ENCODE results near the gene ZBTB7B.

The ZBTB7B gene

DNA sequence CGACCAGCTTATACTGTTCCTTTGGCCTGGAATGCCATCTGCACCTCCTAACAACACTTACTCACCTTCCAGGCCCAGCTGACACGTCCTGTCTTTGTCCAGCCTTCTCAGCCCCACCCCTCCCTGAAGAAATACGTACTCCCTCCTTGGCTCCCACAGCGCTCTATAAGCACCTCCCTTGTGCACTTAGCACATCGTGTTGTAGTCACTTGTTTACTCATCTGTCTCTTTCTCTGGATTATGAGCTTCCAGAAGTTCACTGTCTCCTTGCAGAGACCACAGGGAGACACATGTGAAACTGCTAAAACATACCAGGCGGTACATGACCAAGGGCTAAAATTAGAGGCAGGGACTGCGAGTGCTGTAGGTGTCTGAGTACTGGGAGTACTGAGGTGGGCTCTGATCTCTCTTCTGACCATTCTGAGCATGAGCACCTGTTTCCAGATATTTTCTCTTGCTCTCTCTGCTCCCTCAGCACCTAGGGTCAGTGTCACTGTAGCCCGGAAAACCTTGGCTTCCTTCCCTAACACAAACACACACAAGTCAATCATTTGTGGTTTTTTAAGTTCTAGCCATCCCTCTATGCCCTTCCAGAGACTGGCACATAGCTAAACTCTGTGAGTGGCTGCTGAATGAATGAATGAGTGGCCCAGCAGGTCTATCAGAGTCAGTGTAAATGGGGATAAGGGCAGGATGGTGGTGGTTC, 36.2 kb downstream of the ZBTB7B start:
- DNase-seq (ENCODE audit: low spot score) = no peak

GRCh38 chr1:155039308-155039669, 36.7 kb downstream of the ZBTB7B start:
- DNase-seq (ENCODE audit: low spot score) = no peak

DNA sequence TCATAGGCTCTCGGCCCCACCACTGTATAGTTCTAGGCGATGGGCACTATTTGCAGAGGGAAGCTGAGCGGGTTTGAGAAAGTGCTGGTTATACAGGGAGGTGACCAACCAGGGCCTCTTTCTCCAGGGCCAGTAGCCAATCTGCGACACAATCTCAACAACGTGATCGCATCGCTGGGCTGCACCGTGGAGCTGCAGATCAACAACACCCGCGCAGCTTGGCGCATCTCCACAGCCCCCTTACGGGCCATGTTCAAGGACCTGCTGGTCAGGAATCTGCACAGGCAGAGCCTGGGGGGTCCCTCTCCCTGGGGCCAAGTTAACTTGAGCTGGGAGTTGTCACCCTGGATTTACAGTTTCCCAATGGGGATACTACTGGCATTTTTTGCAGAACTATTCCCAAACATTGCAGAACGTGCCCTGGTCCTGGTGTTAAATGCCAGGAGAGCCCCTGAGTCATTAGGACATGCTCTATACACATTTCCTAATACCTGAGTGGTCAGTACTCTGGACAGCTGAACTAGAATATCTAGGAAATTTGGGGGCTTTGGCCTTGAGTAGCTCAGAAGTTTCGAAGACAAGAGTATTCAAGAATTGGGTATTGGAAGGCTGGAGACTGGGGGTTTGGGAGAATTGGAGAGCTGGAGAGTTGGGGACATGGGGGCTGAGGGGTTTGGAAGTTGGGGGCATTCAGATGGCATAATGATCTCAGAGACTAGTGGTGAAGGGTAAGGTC, 37.9 kb downstream of the ZBTB7B start:
- no peak for DNase-seq (ENCODE audit: low spot score)

DNA sequence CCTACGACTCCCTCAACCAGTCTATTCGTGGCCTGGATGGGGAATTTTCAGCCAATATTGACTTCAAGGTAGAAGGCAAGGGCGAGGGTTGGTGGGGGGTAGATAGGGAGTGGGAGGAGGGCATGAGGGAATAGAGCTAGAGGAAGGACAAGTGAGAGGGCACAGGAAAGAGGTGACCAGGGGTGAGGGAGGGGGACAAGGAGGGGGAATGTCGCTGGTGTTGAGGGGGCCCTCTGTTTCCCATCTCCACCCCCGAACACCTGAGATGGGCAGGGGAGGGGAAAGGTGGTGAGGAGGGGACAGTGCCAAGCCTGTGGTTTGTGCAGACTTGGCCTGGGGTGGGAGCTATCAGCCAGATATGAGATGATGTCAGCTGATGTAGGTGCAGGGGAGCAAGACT, 40.2 kb downstream of the ZBTB7B start:
- DNase-seq (ENCODE audit: low spot score) = no peak

DNA sequence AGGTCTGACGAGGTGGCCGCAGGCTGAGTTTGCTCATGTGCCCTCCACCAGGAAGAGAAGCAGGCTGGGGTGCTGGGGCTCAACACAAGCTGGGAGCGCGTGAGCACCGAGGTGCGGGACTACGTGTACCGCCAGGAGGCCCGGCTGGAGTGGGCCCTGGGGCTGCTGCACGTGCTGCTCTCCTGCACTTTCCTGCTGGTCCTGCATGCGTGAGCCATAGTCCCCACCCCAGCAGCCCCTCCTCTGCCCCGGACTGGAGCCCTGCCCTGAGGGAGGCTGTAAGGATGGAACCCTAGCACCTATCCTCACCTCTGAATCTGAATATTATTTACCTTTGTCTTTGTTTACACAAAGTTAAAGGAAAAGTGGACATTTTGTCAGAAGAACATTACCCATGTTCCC, 40.7 kb downstream of the ZBTB7B start:
- no peak for DNase-seq (ENCODE audit: low spot score)

- DNase-seq (ENCODE audit: low spot score) = no peak
Measured at GRCh38 chr1:155043793-155044192, 41.2 kb downstream of the ZBTB7B start.

DNA sequence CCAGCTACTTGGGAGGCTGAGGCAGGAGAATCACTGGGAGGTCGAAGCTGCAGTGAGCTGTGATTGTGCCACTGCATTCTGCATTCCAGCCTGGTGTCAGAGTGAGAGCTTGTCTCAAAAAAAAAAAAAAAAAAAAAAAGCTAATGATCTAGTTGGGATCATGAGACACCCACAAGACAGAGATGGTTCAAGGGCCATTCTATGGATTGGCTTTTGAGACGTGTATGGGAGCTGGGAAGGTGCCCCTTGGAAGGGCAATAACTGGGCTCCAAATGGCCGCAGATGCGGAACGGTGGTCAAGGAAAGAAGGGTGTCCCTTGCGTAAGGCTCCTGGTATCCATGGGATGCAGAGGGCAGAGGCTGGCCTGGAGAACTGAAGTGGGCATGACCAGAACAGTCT, 41.8 kb downstream of the ZBTB7B start:
- DNase-seq (ENCODE audit: low spot score) = no peak

DNA sequence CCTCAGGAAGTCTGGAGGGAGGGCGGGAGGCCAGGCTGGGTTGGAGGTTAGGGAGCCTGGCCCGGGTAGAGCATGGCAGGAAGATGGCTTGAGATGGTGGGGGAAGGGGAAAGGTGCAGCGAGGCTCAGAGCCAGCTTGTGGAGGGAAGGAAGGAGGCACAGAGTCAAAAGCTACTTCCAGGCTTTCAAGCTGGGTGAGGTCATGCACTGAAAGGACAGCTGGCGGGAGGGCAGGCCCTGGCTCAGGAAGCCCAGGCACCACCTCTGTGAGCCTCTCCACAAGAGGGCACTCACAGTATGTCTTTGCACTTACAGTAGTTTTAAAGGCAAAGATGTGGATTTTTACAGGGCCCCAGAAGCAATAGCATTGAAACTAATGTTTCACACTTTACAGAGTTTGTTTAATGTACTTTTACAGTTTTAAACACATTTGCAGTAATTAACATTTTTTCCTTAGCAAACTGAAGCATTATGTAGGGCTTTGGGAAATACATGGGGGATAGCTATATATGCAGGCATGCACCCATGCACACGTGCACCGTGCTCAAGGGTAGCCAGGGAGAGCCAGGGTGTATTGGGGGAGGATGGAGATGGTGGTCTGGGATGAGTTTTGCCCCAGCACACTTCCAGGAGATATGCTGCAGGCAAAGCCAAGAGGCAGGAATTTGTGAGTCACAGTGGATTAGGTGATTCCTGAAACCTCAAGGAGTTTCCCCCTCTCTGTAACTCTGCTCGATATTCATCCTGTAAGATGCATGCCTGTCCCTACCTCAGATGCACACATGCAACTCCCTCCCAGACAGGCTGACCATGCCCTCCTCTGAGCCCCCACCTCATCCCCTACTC, 42.4 kb downstream of the ZBTB7B start:
- peak; percentile 79 for DNase-seq (ENCODE audit: low spot score)

DNA sequence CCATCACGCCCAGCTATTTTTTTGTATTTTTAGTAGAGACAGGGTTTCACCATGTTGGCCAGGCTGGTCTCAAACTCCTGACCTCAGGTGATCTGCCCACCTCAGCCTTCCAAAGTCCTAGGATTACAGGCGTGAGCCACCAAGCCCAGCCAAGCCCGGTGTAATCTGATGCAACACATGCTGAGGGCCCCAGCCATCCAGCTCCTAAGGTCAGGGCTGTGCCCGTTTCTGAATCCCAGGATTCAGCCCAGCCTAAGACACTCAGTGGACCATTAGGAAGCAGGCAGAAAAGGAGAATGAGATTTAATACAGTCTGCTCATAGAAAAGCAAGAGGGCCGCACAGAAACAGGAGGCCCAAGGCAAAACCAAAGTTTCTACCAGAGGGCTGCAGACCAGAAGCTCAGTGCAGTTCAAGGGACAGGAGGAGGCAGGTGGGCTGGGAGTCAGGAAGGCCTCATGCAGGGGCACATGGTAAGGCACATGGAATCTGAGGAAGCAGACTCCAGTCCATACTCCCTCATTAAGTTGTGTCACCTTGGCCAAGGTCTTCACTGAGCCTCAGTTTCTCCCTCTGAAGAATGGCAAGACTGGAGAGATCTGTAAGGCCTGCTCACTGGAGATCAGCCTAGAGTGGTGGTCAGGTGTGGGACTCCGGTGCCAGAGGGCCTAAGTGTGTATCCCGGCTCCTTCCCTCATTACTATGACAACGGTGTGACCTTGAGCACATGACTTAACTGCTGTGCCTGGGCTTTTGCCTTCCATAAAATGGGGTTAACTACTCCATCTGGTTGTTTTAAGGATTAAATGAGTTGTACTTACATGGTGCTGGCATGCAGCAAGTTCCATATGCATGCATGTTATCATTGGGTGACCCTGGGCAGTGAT, 46.1 kb downstream of the ZBTB7B start:
- DNase-seq (ENCODE audit: low spot score) = no peak

GRCh38 chr1:155049651-155050559, 47.3 kb downstream of the ZBTB7B start:
- DNase-seq (ENCODE audit: low spot score) = no peak

GRCh38 chr1:155050560-155051341, 48.1 kb downstream of the ZBTB7B start, which contains the start of gene ADAM15:
ADAM15 (plus strand) TSS chr1:155051316; CDS start chr1:155051387, 71 bp downstream.
- DNase-seq (ENCODE audit: low spot score) = peak; percentile 92

GRCh38 chr1:155051342-155051776, 48.8 kb downstream of the ZBTB7B start:
- DNase-seq (ENCODE audit: low spot score) = no peak

- no peak for DNase-seq (ENCODE audit: low spot score)
Measured at GRCh38 chr1:155051777-155052398, 49.3 kb downstream of the ZBTB7B start.

- DNase-seq (ENCODE audit: low spot score) = no peak
Measured at GRCh38 chr1:155052439-155053395, 50.1 kb downstream of the ZBTB7B start.

DNA sequence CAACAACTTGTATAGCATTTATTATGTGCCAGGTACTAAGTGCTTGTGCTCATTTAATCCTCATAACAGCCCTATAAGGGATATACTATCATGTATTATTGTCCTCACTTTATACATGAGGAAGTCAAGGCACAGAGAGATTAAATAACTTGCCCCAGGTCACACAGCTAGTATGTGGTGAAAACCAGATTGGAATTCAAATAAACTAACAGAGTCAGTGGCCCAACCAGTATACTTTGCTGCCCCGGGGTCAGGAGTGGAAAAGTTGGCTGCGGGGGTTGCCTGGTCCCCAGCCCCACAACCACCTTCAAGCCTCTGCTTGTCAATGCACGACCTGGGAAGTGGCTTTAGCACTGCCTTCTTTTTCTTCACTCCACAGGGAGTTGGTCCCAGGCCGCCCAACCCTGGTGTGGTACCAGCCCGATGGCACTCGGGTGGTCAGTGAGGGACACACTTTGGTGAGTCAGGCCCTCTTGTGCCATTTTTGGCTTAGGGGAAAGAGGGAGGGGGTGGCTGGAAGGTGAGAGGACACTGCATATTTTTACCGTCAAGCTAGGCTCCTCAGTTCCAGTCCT, 51.0 kb downstream of the ZBTB7B start:
- no peak for DNase-seq (ENCODE audit: low spot score)

GRCh38 chr1:155057104-155057503, 54.5 kb downstream of the ZBTB7B start:
- DNase-seq (ENCODE audit: low spot score) = no peak

- no peak for DNase-seq (ENCODE audit: low spot score)
Measured at GRCh38 chr1:155057788-155058211, 55.2 kb downstream of the ZBTB7B start.

DNA sequence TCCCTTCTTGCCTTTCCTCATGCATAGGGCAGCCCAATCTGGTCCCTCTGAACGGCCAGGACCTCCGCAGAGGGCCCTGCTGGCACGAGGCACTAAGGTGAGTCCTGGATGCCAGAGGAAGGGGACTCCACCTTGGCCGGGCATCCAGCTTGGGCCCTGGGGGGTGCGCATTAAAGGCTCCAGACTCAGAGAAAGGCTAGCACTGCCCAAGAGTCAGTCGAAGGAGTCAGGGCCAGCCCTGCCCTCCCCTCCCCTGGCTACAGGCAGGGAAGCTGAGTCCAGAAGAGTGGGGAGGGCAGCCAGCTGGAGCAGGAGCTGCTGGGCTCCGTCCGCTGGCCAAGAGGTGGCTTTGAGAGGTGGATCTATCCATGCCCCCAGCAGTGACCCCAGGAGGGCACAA, 58.1 kb downstream of the ZBTB7B start:
- no peak for DNase-seq (ENCODE audit: low spot score)
